C4-2B (cell line): ENCODE data around the gene TMEM175.

Experiments used
- CTCF ChIP-seq: fragments of 450-650 bp; conservative IDR thresholded peaks from 2 replicates; pipeline ENCODE4 v1.5.1; 2017; ENCODE audit warnings: mild to moderate bottlenecking
- ZFX ChIP-seq: fragments of 450-650 bp; IDR thresholded peaks from 2 replicates; pipeline ENCODE4 v1.6.1; 2017

- TF ChIP-seq CTCF = no peak
- no peak for TF ChIP-seq ZFX
Measured at GRCh38 chr4:882646-883045, 49.6 kb upstream of the TMEM175 start.
